22Rv1 (cell line): ENCODE results near the gene STARD3.

Experiments used
- ZFX ChIP-seq: fragments of 450-650 bp; IDR thresholded peaks from 2 replicates; pipeline ENCODE4 v1.6.1; 2017; ENCODE audit warnings: antibody characterized with exemption, borderline replicate concordance
- TF ChIP-seq, protein P1 (sequence below): fragments of 450-650 bp; IDR thresholded peaks from 2 replicates; pipeline ENCODE4 v1.5.1; 2017; ENCODE audit warnings: mild to moderate bottlenecking

GRCh38 chr17:39700148-39700987 is 63.4 kb downstream of the STARD3 start:
- TF ChIP-seq, protein P1, sequence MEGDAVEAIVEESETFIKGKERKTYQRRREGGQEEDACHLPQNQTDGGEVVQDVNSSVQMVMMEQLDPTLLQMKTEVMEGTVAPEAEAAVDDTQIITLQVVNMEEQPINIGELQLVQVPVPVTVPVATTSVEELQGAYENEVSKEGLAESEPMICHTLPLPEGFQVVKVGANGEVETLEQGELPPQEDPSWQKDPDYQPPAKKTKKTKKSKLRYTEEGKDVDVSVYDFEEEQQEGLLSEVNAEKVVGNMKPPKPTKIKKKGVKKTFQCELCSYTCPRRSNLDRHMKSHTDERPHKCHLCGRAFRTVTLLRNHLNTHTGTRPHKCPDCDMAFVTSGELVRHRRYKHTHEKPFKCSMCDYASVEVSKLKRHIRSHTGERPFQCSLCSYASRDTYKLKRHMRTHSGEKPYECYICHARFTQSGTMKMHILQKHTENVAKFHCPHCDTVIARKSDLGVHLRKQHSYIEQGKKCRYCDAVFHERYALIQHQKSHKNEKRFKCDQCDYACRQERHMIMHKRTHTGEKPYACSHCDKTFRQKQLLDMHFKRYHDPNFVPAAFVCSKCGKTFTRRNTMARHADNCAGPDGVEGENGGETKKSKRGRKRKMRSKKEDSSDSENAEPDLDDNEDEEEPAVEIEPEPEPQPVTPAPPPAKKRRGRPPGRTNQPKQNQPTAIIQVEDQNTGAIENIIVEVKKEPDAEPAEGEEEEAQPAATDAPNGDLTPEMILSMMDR, result no peak
- TF ChIP-seq ZFX, result no peak
